Measurements from ENCODE around the gene SMAD2. TPM values are rescaled to one million over a fixed set of nuclear protein-coding genes. Genes with fewer than 3 reads are reported as not detected.
A peak's percentile ranks its signal among the peaks of the same experiment; 100 is the strongest.

The SMAD2 gene
- total RNA-seq, 1 experiment from 2014 or later = 121 TPM

- Mint-ChIP-seq H3K27me3 (ENCODE audit: low read depth) (no peaks in the 10 kb centered on the region), H3K4me3 (peak overlapping the region; percentile 28 to 49; a peak in 4 of 5 replicates), H3K9me3 (peaks cover 0 to 6% of the 10 kb centered on the region in 2 experiments; a peak in 2 of 5 replicates), H3K4me1 (peaks cover 92% of the 10 kb centered on the region in 2 experiments), H3K36me3 (ENCODE audit: insufficient read depth in 1 of 3, low read depth in 3 of 3) (peaks cover 4 to 25% (median 16%) of the 10 kb centered on the region in 3 experiments), H3K27ac (peak overlapping the region; percentile 23 to 90 (median 88); a peak in 6 of 7 replicates)
- Histone ChIP-seq H3K9me3 (ENCODE audit: control insufficient read depth, low read depth, low read length) (no peaks in the 10 kb centered on the region), H4K5ac (ENCODE audit: insufficient read length, low read depth, low read length) (no peak overlapping the region), H3T11ph (ENCODE audit: low read length) (no peak overlapping the region), H2BK120ac (ENCODE audit: low read depth, low read length, poor library complexity, severe bottlenecking) (no peak overlapping the region), H3K79me1 (ENCODE audit: insufficient read depth, low read depth, low read length, poor library complexity, severe bottlenecking) (peaks cover 6% of the 10 kb centered on the region), H2BK12ac (ENCODE audit: insufficient read length, low read depth, low read length) (no peak overlapping the region), H3K79me2 (ENCODE audit: insufficient read depth, low read length) (peaks cover 20% of the 10 kb centered on the region), H4K20me1 (ENCODE audit: control insufficient read depth, insufficient read depth, insufficient read length) (no peaks in the 10 kb centered on the region), H2BK20ac (ENCODE audit: low read depth, low read length, poor library complexity, severe bottlenecking) (no peak overlapping the region), H3K27ac (ENCODE audit: insufficient read length, low read depth, low read length) (no peak overlapping the region), H3K23me2 (ENCODE audit: insufficient read length, low read depth, low read length, poor library complexity, severe bottlenecking) (no peaks in the 10 kb centered on the region), H3K18ac (ENCODE audit: insufficient read length, low read depth, low read length) (no peak overlapping the region), H3K4me2 (ENCODE audit: insufficient read depth, insufficient read length, low read length) (peak overlapping the region; percentile 19), H2BK15ac (ENCODE audit: low read depth, low read length) (no peak overlapping the region), H3K4ac (ENCODE audit: low read depth, low read length) (no peak overlapping the region), H2BK5ac (ENCODE audit: insufficient read length, low read length) (no peak overlapping the region), H2AFZ (ENCODE audit: low read length) (no peak overlapping the region), H4K91ac (ENCODE audit: insufficient read length, low read depth, low read length) (no peak overlapping the region), H3K23ac (ENCODE audit: insufficient read length, low read depth, low read length) (no peak overlapping the region), H3K27me3 (ENCODE audit: insufficient read depth, low read length) (no peaks in the 10 kb centered on the region), H4K8ac (replicated peaks; ENCODE audit: insufficient read length, low read depth, low read length) (no peak overlapping the region), H3K9ac (ENCODE audit: extremely low read depth, insufficient read length, low read length) (peak overlapping the region; percentile 10), H2AK5ac (ENCODE audit: insufficient read length, low read length) (no peak overlapping the region), H3K56ac (ENCODE audit: insufficient read length, low read depth, low read length) (no peak overlapping the region), H3K4me1 (ENCODE audit: insufficient read depth, low read length) (peaks cover 3% of the 10 kb centered on the region; the same call in 1 of the 2 replicates), H3K14ac (ENCODE audit: insufficient read depth, low read length) (no peak overlapping the region)
- TF ChIP-seq CTCF (conservative IDR thresholded peaks at IDR 0.05) = peak; percentile 49; the same call in 2 of the 3 replicates
- no peak for DNase-seq
- WGBS (ENCODE audit: extremely low coverage, insufficient read length, low lambda C conversion rate) = no CpG with 5 or more reads among the region's 5 CpGs
Observed at GRCh38 chr18:47899107-47899840, 31.2 kb downstream of the SMAD2 start.

Measured in H9 (cell line).